ENCODE results near the gene SALL2. TPM values are rescaled to one million over a fixed set of nuclear protein-coding genes. Genes with fewer than 3 reads are reported as not detected.

Gene SALL2
- total and polyA plus RNA-seq, 7 experiments from 2014 or later = 2.3 to 8.3 (median 4.2) TPM

GRCh38 chr14:21529515-21529914, 3.4 kb upstream of the SALL2 start:
- POLR2A ChIA-PET = interaction anchor here (1.9 kb wide), 1 partner anchor 19 kb away, joined by 4 read pairs; the partner anchor contains the start of gene METTL3
- H3K36me3 Mint-ChIP-seq = no peaks in the 10 kb centered on the region
- CTCF ChIA-PET = interaction anchor here (0.6 to 1.9 kb wide), 2 partner anchors 31 to 1091 kb away, joined by 3 to 8 read pairs; no protein-coding TSS in a partner anchor
- Histone ChIP-seq H3K4me3 (ENCODE audit: low read length) (no peak overlapping the region), H3K9me3 (ENCODE audit: control insufficient read depth in 2 of 3, low read length in 3 of 3) (no peaks in the 10 kb centered on the region), H3K27me3 (ENCODE audit: control insufficient read depth in 2 of 2, insufficient read depth in 2 of 2, low read length in 2 of 2) (no peaks in the 10 kb centered on the region), H3K4me1 (ENCODE audit: control insufficient read depth in 2 of 2, insufficient read depth in 2 of 2, low read length in 2 of 2) (peaks cover 5 to 9% of the 10 kb centered on the region in 2 donors), H3K27ac (ENCODE audit: low read depth, low read length) (no peak overlapping the region), H3K36me3 (ENCODE audit: control insufficient read depth in 2 of 3, insufficient read depth in 3 of 3, low read length in 3 of 3) (peaks cover 0 to 4% (median 0%) of the 10 kb centered on the region in 3 experiments)
- H3K27me3 Mint-ChIP-seq = peaks cover 0 to 24% (median 9%) of the 10 kb centered on the region in 5 donors
- no peak for ATAC-seq
- intact Hi-C loops (cut with micrococcal nuclease) = loop anchor here in 1 of 2 donors (5.0 kb wide), 1 partner anchor 52 kb away; the partner anchor contains the start of genes RAB2B and TOX4
- no peak overlapping the region for H3K4me3 Mint-ChIP-seq
- H3K9me3 Mint-ChIP-seq = peaks cover 0 to 1% (median 0%) of the 10 kb centered on the region in 11 donors
- peak overlapping the region in 1 of 9 donors; percentile 30 for H3K27ac Mint-ChIP-seq
- no peak for DNase-seq
- peaks cover 10 to 25% (median 15%) of the 10 kb centered on the region in 7 donors for H3K4me1 Mint-ChIP-seq

DNA sequence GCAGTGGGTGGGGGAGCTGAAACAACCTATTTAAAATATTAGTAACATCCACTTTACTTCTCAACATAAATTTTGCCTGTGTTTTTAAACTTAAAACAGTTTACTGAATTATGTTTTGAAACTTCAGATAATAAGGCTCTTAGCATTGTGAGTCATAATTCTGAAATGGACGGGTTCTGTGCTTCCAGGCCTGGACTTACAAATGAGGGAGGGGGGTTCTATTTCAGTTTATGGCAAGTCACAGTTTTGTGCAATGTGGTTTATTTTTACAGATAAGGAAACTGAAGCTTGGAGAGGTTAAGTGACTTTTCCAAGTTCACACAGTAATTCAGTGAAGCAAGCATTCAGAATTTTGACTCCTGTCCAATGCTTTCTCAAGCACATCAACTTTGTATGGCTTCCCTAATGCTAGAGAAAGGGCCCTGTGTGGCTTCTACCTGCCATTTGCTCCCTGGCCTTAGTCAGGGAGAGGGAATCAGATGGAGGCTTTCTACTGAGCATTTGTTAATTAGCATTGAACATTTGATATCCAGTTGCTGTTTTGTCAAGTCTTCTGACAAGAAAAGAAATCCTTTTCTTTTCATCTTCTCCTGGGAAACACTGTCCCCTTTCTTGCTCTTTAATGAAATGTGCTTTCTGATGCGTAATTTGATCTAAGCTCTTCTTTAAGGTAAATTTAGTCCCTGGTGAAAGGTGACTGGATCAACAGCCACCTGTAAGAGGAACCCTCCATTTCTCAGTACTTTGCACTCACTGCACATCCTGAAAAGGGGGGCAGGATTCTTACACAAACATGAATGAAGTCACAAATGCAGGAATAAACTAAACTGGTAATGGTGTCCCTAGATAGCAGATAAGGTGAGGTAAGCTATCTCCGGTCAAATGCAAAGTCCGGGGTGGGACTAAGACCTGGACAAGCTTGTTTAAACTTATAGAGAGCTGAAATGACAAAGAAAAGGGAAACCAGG, 2.5 kb upstream of the SALL2 start:
- Histone ChIP-seq H3K4me3 (ENCODE audit: low read length) (no peak overlapping the region), H3K9me3 (ENCODE audit: control insufficient read depth in 2 of 3, low read length in 3 of 3) (no peaks in the 10 kb centered on the region), H3K27ac (ENCODE audit: low read depth, low read length) (peak overlapping the region; percentile 13), H3K27me3 (ENCODE audit: control insufficient read depth in 2 of 2, insufficient read depth in 2 of 2, low read length in 2 of 2) (no peaks in the 10 kb centered on the region), H3K36me3 (ENCODE audit: control insufficient read depth in 2 of 3, insufficient read depth in 3 of 3, low read length in 3 of 3) (peaks cover 0 to 4% (median 0%) of the 10 kb centered on the region in 3 experiments), H3K4me1 (ENCODE audit: control insufficient read depth in 2 of 2, insufficient read depth in 2 of 2, low read length in 2 of 2) (peaks cover 5 to 9% of the 10 kb centered on the region in 2 donors)
- DNase-seq = no peak
- ChIA-PET POLR2A (no interaction called here), CTCF (interaction anchor here (1.9 kb wide), 1 partner anchor 30 kb away, joined by 7 read pairs; no protein-coding TSS in a partner anchor)
- peaks cover 0 to 18% (median 5%) of the 10 kb centered on the region in 5 donors for H3K27me3 Mint-ChIP-seq
- H3K27ac Mint-ChIP-seq = peak overlapping the region in 6 of 9 donors; percentile 22 to 69 (median 44)
- intact Hi-C loops (cut with micrococcal nuclease) = loop anchor here in 1 of 2 donors (5.0 kb wide), 1 partner anchor 51 kb away; the partner anchor contains the start of genes RAB2B and TOX4
- no peaks in the 10 kb centered on the region for H3K36me3 Mint-ChIP-seq
- H3K4me3 Mint-ChIP-seq = no peak overlapping the region
- peaks cover 0 to 1% (median 0%) of the 10 kb centered on the region in 11 donors for H3K9me3 Mint-ChIP-seq
- H3K4me1 Mint-ChIP-seq = peaks cover 10 to 27% (median 15%) of the 10 kb centered on the region in 7 donors
- no peak for ATAC-seq

- ATAC-seq (no peak), DNase-seq (no peak)
- H3K4me1 Mint-ChIP-seq = peaks cover 10 to 27% (median 18%) of the 10 kb centered on the region in 7 donors
- H3K4me3 Mint-ChIP-seq = peak overlapping the region; percentile 65 to 91 (median 86)
- H3K27ac Mint-ChIP-seq = peak overlapping the region in 8 of 9 donors; percentile 51 to 85 (median 76)
- H3K36me3 Mint-ChIP-seq = no peaks in the 10 kb centered on the region
- ChIA-PET POLR2A (interaction anchor here (0.5 to 4.6 kb wide), 5 partner anchors 15 to 71 kb away, joined by 3 to 42 read pairs (median 6); partner anchors contain the start of genes CHD8 and METTL3), CTCF (interaction anchor here (1.2 to 2.0 kb wide), 3 partner anchors 16 to 29 kb away, joined by 4 to 7 read pairs (median 6); partner anchors contain the start of gene METTL3)
- H3K9me3 ChIP-seq (ENCODE audit: control insufficient read depth in 2 of 3, low read length in 3 of 3) = no peaks in the 10 kb centered on the region
- no peak overlapping the region for H3K27ac ChIP-seq (ENCODE audit: low read depth, low read length)
- no peaks in the 10 kb centered on the region for H3K27me3 ChIP-seq (ENCODE audit: control insufficient read depth in 2 of 2, insufficient read depth in 2 of 2, low read length in 2 of 2)
- peaks cover 5 to 9% of the 10 kb centered on the region in 2 donors for H3K4me1 ChIP-seq (ENCODE audit: control insufficient read depth in 2 of 2, insufficient read depth in 2 of 2, low read length in 2 of 2)
- intact Hi-C loops (cut with micrococcal nuclease) = loop anchor here (2.0 to 5.0 kb wide), 2 partner anchors 16 to 50 kb away; partner anchors contain the start of genes METTL3 (in 1 of the 2), RAB2B (in 1 of the 2) and TOX4 (in 1 of the 2)
- H3K27me3 Mint-ChIP-seq = peaks cover 0 to 12% (median 0%) of the 10 kb centered on the region in 5 donors
- no peak overlapping the region for H3K4me3 ChIP-seq (ENCODE audit: low read length)
- peaks cover 0 to 1% (median 0%) of the 10 kb centered on the region in 11 donors for H3K9me3 Mint-ChIP-seq
- peaks cover 0 to 4% (median 0%) of the 10 kb centered on the region in 3 experiments for H3K36me3 ChIP-seq (ENCODE audit: control insufficient read depth in 2 of 3, insufficient read depth in 3 of 3, low read length in 3 of 3)
These were observed 1.2 kb upstream of the SALL2 start for GRCh38 chr14:21527318-21527679.

DNA sequence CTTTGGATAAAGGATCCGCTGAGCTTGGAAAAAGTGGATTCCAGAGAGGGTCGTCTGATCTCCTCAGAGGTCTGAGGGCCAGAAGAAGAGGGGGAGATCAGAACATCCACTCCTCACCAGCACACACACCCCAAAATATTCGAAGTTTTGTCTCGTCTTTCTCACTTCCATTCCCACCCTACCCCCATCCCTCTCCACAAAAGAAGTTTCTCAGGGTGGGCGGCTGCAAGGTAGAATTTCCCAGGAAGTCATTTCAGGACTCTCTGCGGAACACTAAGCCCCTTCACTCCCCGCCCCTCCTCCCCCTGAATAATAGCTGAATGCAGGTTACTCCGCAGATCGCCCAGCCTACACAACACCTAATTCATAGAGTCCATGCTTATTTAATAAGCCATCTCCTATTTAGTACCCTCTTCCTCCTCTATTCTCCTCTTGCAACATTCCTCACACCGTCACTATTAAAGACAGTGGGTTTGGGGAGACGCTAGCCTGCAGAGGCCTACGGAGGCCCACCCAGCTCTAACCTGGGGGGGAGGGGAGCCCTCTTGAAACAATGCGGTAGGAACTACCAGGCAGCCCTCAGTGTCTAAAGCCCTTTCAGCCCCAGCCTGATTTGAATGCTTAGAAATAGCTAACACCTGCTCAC, 649 bp upstream of the SALL2 start:
- Histone ChIP-seq H3K4me3 (ENCODE audit: low read length) (peak overlapping the region; percentile 67), H3K9me3 (ENCODE audit: control insufficient read depth in 2 of 3, low read length in 3 of 3) (no peaks in the 10 kb centered on the region), H3K27me3 (ENCODE audit: control insufficient read depth in 2 of 2, insufficient read depth in 2 of 2, low read length in 2 of 2) (no peaks in the 10 kb centered on the region), H3K36me3 (ENCODE audit: control insufficient read depth in 2 of 3, insufficient read depth in 3 of 3, low read length in 3 of 3) (peaks cover 0 to 4% (median 0%) of the 10 kb centered on the region in 3 experiments), H3K4me1 (ENCODE audit: control insufficient read depth in 2 of 2, insufficient read depth in 2 of 2, low read length in 2 of 2) (peaks cover 5 to 9% of the 10 kb centered on the region in 2 donors), H3K27ac (ENCODE audit: low read depth, low read length) (peak overlapping the region; percentile 75)
- intact Hi-C loops (cut with micrococcal nuclease) = loop anchor here (1.0 to 5.0 kb wide), 4 partner anchors 15 to 49 kb away; partner anchors contain the start of genes METTL3 (in 2 of the 2), RAB2B (in 1 of the 2) and TOX4 (in 1 of the 2)
- DNase-seq (no peak), ATAC-seq (no peak)
- Mint-ChIP-seq H3K36me3 (no peaks in the 10 kb centered on the region), H3K27me3 (peaks cover 0 to 9% (median 0%) of the 10 kb centered on the region in 5 donors), H3K27ac (peak overlapping the region in 8 of 9 donors; percentile 61 to 85 (median 76)), H3K4me3 (peak overlapping the region; percentile 65 to 91 (median 86)), H3K9me3 (peaks cover 0 to 1% (median 0%) of the 10 kb centered on the region in 11 donors), H3K4me1 (peaks cover 10 to 27% (median 21%) of the 10 kb centered on the region in 7 donors)
- ChIA-PET POLR2A (interaction anchor here (0.7 to 4.6 kb wide), 10 partner anchors 12 to 370 kb away, joined by 3 to 42 read pairs (median 4); partner anchors contain the start of genes CHD8, METTL3, RAB2B and TOX4), CTCF (interaction anchor here (0.8 to 2.0 kb wide), 4 partner anchors 16 to 31 kb away, joined by 3 to 9 read pairs (median 5); partner anchors contain the start of gene METTL3)

DNA sequence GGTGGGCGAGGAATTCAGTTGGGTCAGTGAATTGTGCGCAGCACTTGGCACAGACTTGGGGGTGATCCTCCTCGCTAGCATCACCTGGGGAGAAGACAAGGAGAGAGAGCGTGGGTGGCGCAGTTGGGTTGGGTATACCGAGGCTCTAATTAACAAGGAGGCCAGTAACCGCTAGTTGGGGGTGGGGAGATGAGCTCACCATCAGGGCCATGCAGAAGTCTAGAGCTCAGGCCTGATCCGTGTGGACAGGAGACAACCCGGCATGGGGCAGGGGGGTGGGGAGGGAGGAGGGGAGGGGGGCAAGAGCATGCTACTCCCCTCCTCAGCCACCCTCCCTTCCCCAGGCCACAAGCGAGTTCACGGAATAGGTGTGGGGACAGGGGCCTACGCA, 580 bp downstream of the SALL2 start:
- peaks cover 0 to 4% (median 0%) of the 10 kb centered on the region in 3 experiments for H3K36me3 ChIP-seq (ENCODE audit: control insufficient read depth in 2 of 3, insufficient read depth in 3 of 3, low read length in 3 of 3)
- DNase-seq (no peak), ATAC-seq (no peak)
- peak overlapping the region; percentile 75 for H3K27ac ChIP-seq (ENCODE audit: low read depth, low read length)
- peak overlapping the region; percentile 29 to 85 (median 71) for H3K27ac Mint-ChIP-seq
- peaks cover 10 to 27% (median 21%) of the 10 kb centered on the region in 7 donors for H3K4me1 Mint-ChIP-seq
- H3K4me3 ChIP-seq (ENCODE audit: low read length) = peak overlapping the region; percentile 67
- no peaks in the 10 kb centered on the region for H3K27me3 ChIP-seq (ENCODE audit: control insufficient read depth in 2 of 2, insufficient read depth in 2 of 2, low read length in 2 of 2)
- no peaks in the 10 kb centered on the region for H3K36me3 Mint-ChIP-seq
- POLR2A ChIA-PET = interaction anchor here (0.5 to 4.6 kb wide), 7 partner anchors 10 to 1241 kb away, joined by 3 to 42 read pairs (median 6); partner anchors contain the start of genes METTL3, OXA1L, RAB2B and TOX4
- H3K9me3 ChIP-seq (ENCODE audit: control insufficient read depth in 2 of 3, low read length in 3 of 3) = no peaks in the 10 kb centered on the region
- CTCF ChIA-PET = interaction anchor here (0.7 to 2.0 kb wide), 3 partner anchors 14 to 1570 kb away, joined by 3 to 6 read pairs (median 3); partner anchors contain the start of genes ACIN1, C14orf119, CHD8 and METTL3
- H3K27me3 Mint-ChIP-seq = peaks cover 0 to 16% (median 0%) of the 10 kb centered on the region in 5 donors
- intact Hi-C loops (cut with micrococcal nuclease) = loop anchor here in 1 of 2 donors (5.0 kb wide), 1 partner anchor 48 kb away; the partner anchor contains the start of genes RAB2B and TOX4
- peaks cover 5 to 9% of the 10 kb centered on the region in 2 donors for H3K4me1 ChIP-seq (ENCODE audit: control insufficient read depth in 2 of 2, insufficient read depth in 2 of 2, low read length in 2 of 2)
- peak overlapping the region; percentile 65 to 91 (median 88) for H3K4me3 Mint-ChIP-seq
- H3K9me3 Mint-ChIP-seq = peaks cover 0 to 1% (median 0%) of the 10 kb centered on the region in 11 donors
